Mucosa of stomach (tissue), 1 donor: ENCODE measurements around the gene CELSR1.

ENCODE experiments used
- H3K27me3 ChIP-seq: one replicate; pipeline ENCODE4 v1.7.0; 2013; ENCODE audit warnings: mild to moderate bottlenecking, low read length; ENCODE audit not compliant: control insufficient read depth, insufficient read depth
- H3K36me3 ChIP-seq: one replicate; pipeline ENCODE4 v1.7.0; 2013; ENCODE audit warnings: low read length; ENCODE audit not compliant: control insufficient read depth, insufficient read depth
- H3K4me1 ChIP-seq: one replicate; pipeline ENCODE4 v1.7.0; 2013; ENCODE audit warnings: mild to moderate bottlenecking, low read length; ENCODE audit not compliant: control insufficient read depth, insufficient read depth
- H3K4me3 ChIP-seq: one replicate; pipeline ENCODE4 v1.7.0; 2013; ENCODE audit warnings: low read length
- H3K9ac ChIP-seq: one replicate; pipeline ENCODE4 v1.7.0; 2013; ENCODE audit warnings: mild to moderate bottlenecking, low read length, moderate library complexity
- H3K9me3 ChIP-seq: one replicate; pipeline ENCODE4 v1.7.0; 2013; ENCODE audit warnings: mild to moderate bottlenecking, low read length, moderate library complexity; ENCODE audit not compliant: control insufficient read depth
- donor health status: Pancreatic carcinoma.

The CELSR1 gene

DNA sequence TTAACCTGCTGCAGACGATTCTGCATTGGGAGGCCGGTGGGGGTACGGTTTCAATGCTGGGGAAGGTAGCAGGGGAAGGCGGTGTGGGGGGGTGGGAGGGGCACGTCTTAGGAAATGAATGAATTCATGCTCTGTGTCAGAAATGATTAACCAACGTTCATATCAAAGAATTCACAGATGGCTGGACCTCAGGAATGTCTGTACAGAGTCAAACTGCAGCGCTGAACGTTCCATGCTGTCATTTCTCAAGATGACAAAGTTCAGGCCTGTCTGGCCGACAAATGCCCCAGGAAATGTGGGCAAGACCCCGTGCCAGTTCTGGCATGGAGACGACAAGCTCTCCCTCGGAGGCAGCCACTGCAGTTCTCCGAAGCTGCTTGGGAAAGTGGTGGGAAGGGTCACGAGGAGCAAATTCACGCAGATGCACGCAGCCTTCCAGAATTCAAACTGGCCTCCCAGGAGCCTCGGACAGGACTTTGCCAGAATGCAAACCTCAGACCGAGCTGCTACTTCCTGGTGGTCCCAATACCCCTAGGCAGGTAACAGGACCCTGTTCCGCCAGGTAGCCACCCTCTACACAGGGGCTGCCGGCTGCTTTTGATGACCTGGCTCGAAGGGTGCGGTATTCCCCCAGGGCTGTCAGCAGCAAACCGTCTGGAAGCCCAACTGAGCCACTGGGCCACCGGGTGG, 120.4 kb downstream of the CELSR1 start:
- no peaks in the 10 kb centered on the region for H3K4me1 ChIP-seq
- H3K27me3 ChIP-seq, result peaks cover 4% of the 10 kb centered on the region
- no peaks in the 10 kb centered on the region for H3K36me3 ChIP-seq
- H3K9ac ChIP-seq, result no peak overlapping the region
- H3K9me3 ChIP-seq, result no peaks in the 10 kb centered on the region
- no peak overlapping the region for H3K4me3 ChIP-seq

DNA sequence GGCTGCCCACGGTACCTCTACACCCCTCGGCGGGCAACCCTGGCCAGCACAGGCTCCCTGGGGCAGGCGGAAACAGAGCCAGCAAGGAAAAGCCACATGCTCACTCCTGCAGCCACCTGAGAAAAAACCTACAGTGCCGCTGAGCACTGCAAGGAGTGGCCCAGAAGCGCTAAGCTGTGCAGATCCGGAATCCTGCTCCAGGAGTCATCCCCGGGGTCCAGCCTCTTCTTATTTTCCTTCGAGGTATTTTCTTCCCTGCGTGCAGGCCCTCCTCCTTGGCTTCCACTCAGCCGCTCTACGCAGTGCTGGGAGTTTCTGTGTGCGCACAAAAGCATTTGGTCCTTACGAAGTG, 120.9 kb downstream of the CELSR1 start:
- Histone ChIP-seq H3K4me3 (no peak overlapping the region), H3K9ac (no peak overlapping the region), H3K27me3 (peaks cover 4% of the 10 kb centered on the region), H3K36me3 (no peaks in the 10 kb centered on the region), H3K9me3 (no peaks in the 10 kb centered on the region), H3K4me1 (no peaks in the 10 kb centered on the region)

- Histone ChIP-seq H3K36me3 (no peaks in the 10 kb centered on the region), H3K4me1 (no peaks in the 10 kb centered on the region), H3K9me3 (no peaks in the 10 kb centered on the region), H3K4me3 (no peak overlapping the region), H3K27me3 (peaks cover 4% of the 10 kb centered on the region), H3K9ac (no peak overlapping the region)
These were observed 121.5 kb downstream of the CELSR1 start for GRCh38 chr22:46415776-46416519.

GRCh38 chr22:46414704-46415103, 122.7 kb downstream of the CELSR1 start:
- no peak overlapping the region for H3K9ac ChIP-seq
- no peaks in the 10 kb centered on the region for H3K4me1 ChIP-seq
- H3K4me3 ChIP-seq, result no peak overlapping the region
- no peaks in the 10 kb centered on the region for H3K9me3 ChIP-seq
- H3K36me3 ChIP-seq, result no peaks in the 10 kb centered on the region
- H3K27me3 ChIP-seq, result peaks cover 4% of the 10 kb centered on the region

DNA sequence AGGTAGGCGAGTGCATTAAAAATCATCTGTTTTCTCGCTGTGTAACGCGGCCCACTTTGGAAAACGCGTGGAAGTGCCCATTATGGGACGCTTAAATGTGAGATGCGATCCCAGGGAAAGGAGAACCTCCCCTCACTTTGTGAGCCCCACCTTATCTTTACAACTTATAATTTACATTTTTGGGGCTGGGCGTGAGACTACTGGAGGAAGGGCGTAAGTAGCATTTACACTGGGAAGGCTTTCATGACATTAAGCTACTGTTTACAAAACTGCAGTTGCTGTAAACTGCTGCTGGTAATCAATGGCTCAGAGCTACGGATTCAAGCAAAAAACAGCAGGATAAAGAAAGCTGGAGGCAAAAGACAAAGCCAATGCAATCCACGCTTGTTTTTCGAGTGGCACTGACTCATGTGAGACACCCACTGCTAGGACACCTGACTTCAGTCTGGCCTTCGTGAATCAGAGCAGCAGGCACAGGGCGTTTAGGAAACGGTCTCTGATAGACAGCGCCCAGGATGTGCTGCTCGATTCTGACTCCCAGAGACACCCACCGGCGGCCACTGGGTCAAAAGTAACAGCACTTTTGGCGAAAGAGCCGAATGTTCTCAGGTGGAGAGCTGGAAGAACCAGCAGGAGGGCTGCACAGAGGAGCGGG, 123.6 kb downstream of the CELSR1 start:
- Histone ChIP-seq H3K9ac (no peak overlapping the region), H3K9me3 (no peaks in the 10 kb centered on the region), H3K27me3 (peaks cover 4% of the 10 kb centered on the region), H3K4me3 (no peak overlapping the region), H3K36me3 (no peaks in the 10 kb centered on the region), H3K4me1 (no peaks in the 10 kb centered on the region)

GRCh38 chr22:46411347-46411746, 126.1 kb downstream of the CELSR1 start:
- H3K4me1 ChIP-seq, result no peaks in the 10 kb centered on the region
- peaks cover 4% of the 10 kb centered on the region for H3K27me3 ChIP-seq
- H3K9me3 ChIP-seq, result no peaks in the 10 kb centered on the region
- no peak overlapping the region for H3K9ac ChIP-seq
- no peak overlapping the region for H3K4me3 ChIP-seq
- no peaks in the 10 kb centered on the region for H3K36me3 ChIP-seq

GRCh38 chr22:46410291-46410808, 127.1 kb downstream of the CELSR1 start:
- H3K27me3 ChIP-seq, result peaks cover 4% of the 10 kb centered on the region
- H3K4me1 ChIP-seq, result no peaks in the 10 kb centered on the region
- H3K9ac ChIP-seq, result no peak overlapping the region
- no peaks in the 10 kb centered on the region for H3K36me3 ChIP-seq
- H3K4me3 ChIP-seq, result no peak overlapping the region
- H3K9me3 ChIP-seq, result no peaks in the 10 kb centered on the region

DNA sequence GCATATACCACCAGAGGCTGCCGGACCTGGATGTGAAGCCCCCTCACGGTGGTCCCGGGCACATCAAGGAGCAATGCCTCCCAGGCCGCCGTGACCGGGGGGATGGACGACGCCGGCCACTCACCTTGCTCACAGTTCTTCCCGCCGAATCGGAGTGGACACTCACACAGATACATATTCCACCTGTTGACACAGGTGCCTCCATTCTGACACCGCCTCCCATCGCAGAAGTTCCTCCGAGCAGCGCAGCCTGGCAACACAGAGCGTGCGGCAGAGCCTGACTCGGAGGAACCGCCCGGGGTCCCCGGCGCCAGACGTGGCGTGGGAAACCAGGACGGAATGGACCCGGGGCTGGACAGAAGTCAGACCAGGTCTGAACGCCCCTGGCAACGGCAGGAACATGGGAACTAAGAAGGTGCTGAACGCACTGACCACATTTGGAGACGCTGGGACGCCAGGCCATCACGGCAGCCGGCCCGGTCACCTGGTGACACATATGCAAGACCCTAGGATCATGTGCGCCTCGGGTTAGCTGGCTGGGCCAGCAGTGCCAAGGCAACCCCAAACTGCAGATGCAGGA, 127.7 kb downstream of the CELSR1 start:
- no peaks in the 10 kb centered on the region for H3K4me1 ChIP-seq

DNA sequence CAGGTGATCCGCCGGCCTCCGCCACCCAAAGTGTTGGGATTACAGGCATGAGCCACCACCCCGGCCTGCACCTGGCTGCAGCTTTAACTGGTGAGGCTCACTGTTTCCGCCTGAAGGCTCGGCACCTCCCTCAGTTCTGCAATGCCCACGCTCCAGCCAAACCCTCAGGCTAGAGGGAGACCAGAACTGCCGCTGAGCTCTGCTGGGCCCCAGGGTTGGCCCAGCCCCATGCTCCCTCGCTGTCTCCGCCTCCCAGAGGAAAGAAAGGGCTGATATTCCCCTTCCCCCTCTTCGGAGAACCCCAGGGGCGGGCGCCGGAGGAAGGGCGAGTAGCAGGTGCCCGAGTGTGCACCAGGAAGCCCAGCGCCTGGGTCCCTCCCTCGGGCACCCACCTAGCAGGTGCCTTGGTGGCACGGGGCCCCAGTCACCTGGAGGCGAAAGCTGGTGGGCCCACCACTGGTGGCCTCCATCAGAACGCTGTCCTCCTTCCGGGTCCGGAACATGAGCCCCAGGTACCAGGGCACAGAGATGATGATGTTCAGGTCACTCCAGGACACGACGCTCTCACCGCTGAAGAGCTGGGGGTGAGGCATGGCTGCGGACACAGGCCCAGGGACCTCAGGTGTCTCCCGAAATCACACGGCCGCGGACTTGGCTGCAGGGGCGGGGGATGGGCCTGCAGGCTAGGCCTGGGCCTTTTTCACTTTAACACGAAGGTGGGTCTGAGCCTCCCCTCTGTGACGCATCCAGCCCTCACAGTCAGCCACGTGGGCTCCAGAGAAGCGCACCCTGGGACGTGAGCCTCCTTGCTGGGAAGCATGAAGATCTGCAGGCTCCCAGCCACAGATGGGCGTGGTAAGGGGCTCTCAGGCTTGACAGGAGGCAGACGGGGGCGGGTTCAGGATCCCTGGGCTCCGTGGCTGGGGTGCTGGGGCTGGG, 128.6 kb downstream of the CELSR1 start:
- no peak overlapping the region for H3K9ac ChIP-seq
- no peaks in the 10 kb centered on the region for H3K36me3 ChIP-seq
- no peaks in the 10 kb centered on the region for H3K4me1 ChIP-seq
- peaks cover under 1% of the 10 kb centered on the region for H3K27me3 ChIP-seq
- H3K9me3 ChIP-seq, result no peaks in the 10 kb centered on the region
- H3K4me3 ChIP-seq, result no peak overlapping the region

More for the DNA sequence above, 127.7 kb downstream of the CELSR1 start:
- no peaks in the 10 kb centered on the region for H3K36me3 ChIP-seq
- no peaks in the 10 kb centered on the region for H3K9me3 ChIP-seq
- no peak overlapping the region for H3K9ac ChIP-seq
- H3K27me3 ChIP-seq, result peaks cover 4% of the 10 kb centered on the region
- no peak overlapping the region for H3K4me3 ChIP-seq

DNA sequence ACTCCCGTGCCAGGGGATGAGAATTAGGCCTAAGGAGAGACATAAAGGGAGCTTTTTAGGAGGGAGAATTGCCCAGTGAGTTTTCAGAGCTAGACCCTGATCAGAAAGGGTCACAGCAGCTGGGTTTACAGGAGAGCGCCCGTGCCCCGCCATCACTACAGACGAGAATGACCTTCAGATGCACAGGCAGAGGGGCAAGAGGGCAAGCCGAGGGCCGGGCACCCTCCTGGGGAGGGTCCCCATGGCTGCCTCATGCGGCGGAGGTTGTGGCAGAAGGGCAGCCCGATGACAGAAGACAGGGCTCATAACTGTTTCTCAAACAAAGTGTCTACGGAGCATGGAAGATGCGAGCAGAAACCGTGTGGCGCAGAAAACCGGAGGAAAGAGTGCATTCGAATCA, 129.7 kb downstream of the CELSR1 start:
- Histone ChIP-seq H3K4me3 (no peak overlapping the region), H3K9me3 (no peaks in the 10 kb centered on the region), H3K4me1 (no peaks in the 10 kb centered on the region), H3K27me3 (no peaks in the 10 kb centered on the region), H3K36me3 (no peaks in the 10 kb centered on the region), H3K9ac (no peak overlapping the region)

GRCh38 chr22:46406791-46407190, 130.6 kb downstream of the CELSR1 start:
- no peaks in the 10 kb centered on the region for H3K9me3 ChIP-seq
- H3K4me3 ChIP-seq, result no peak overlapping the region
- H3K4me1 ChIP-seq, result no peaks in the 10 kb centered on the region
- H3K9ac ChIP-seq, result no peak overlapping the region
- H3K36me3 ChIP-seq, result no peaks in the 10 kb centered on the region
- no peaks in the 10 kb centered on the region for H3K27me3 ChIP-seq
